PFSK-1 (cell line): Measurements from ENCODE around the gene GLS.

ENCODE experiments used
- POLR2AphosphoS5 ChIP-seq: IDR thresholded peaks from 2 replicates; pipeline ENCODE4 v1.6.1; 2012; ENCODE audit warnings: low read depth, mild to moderate bottlenecking, control low read depth, low read length, moderate library complexity
- REST ChIP-seq, 2 experiments: IDR thresholded peaks; 2 replicates each; pipeline versions ENCODE4 v1.6.1 to v1.8.0; 2011 to 2012; ENCODE audit warnings: low read depth in 2 of 2, low read length in 2 of 2, control low read depth in 1 of 2, inconsistent platforms in 1 of 2, mild to moderate bottlenecking in 1 of 2, moderate library complexity in 1 of 2; ENCODE audit not compliant: insufficient read depth in 1 of 2
- TAF1 ChIP-seq: IDR thresholded peaks from 2 replicates; pipeline ENCODE4 v1.6.1; 2012; ENCODE audit warnings: low read length, control low read depth, borderline replicate concordance; ENCODE audit not compliant: insufficient read depth

GRCh38 chr2:190972846-190973245 is 92.2 kb downstream of the GLS start:
- no peak for TF ChIP-seq TAF1
- no peak for TF ChIP-seq POLR2AphosphoS5
- TF ChIP-seq REST (IDR thresholded peaks at IDR 0.05; ENCODE audit: insufficient read depth in 1 of 2, low read depth in 2 of 2, low read length in 2 of 2), result no peak
